ENCODE data around the gene ACAP2.
"Not testable (repeated sequence)": the region's sequence is repeated elsewhere in the genome, so short reads cannot be mapped to it uniquely, and the experiment has no call there.

ACAP2 gene

GRCh38 chr3:195441992-195442572 is 738 bp downstream of the ACAP2 start:
- DNase-seq = peak; percentile 57

DNA sequence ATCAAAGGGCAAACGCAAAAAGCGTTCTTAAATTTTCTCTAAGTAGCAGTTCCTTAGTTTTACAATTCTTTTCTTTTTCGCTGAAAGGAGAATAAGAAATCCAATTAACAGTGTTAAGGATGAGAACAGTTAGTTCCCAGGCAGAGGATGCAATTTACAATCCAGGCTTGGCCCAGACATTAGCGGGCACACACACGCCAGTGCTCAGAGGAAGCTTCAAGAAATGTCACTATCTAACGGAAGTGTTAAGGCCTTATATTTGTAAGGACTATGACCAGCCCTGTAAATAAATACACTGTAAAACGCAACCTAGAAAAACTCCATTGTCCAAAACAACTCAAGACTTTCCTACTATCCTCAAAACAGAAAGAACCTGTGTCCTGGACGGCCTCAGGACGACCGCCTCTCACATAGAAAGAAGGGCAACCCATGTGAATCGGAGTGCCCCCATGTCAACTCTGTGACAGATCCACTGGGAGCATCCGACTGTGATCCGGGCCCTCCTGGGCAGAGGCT is 1.3 kb downstream of the ACAP2 start:
- no peak for DNase-seq

GRCh38 chr3:195441051-195441450 is 1.8 kb downstream of the ACAP2 start:
- no peak for DNase-seq

DNA sequence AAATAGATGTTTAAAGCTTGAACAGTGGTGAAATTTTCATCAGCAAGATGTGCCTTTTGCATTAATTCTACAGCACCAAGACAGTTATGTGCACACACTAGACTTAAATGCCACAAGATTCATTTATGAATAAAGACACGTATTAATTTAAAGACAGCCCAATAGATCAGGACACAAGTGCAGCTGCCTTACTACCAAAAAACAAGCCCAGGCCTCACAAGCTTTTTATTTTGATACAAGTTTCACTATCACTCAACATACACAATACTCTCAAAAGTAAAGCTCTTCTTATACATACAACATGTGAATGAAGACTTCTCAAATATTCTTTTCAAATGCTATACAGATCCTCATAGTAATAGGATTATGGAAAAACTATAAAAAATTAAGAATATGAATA is 2.4 kb downstream of the ACAP2 start:
- DNase-seq = peak; percentile 36

DNA sequence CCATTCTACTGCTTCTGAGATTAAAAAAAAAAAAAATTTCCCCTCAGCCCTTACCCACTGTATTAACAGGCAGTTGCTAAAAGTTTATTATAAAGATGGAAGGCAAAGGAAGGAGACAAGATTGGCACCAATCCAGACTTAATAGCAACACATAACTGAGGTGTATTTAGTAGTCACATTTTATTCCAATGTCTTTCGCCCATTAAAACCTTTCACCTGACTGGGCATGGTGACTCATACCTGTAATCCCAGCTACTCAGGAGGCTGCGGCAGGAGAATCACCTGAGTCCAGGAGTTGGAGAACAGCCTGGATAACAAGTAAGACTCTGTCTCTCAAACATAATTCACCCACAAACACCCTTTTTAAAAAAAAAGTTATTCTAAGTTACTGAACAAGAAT is 4.4 kb downstream of the ACAP2 start:
- DNase-seq = no peak

- DNase-seq = no peak
Measured at GRCh38 chr3:195425849-195426248, 17.0 kb downstream of the ACAP2 start.

DNA sequence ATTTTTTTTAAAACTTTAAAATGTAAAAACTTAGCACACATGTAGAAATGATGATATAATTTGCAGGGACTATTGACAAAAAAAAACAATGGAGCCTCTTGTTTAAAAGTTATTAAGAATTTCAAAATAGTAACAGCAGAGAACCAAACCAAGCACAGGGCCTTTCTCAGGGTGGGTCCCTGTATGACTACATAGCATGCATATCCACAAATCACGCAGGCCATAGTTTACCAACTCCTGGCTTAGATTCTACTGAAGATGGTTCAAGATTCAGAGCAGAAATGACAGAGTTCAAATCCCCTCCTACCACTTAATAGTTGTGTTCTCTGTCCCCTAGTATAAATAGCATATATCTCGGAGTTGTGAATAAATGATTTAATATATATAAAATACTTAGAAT is 19.0 kb downstream of the ACAP2 start:
- DNase-seq = no peak

DNA sequence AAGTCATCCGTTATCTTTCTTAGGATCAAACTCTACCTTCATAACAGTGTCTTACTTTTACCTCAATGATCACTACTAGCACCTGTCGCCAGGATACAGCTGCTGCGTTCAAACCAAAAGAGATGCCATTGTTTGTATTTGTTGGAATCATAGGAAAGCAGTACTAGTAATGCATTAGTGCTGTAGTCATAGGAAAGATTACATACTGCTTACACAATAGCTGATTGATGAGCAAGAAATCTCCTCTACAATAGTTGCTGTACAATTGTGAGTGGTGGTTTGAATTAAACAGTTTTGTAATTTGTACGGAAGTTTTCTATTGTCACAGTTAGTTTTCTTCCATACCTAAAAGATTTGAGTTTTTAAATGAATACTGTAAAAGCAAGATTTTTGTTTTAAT is 21.4 kb downstream of the ACAP2 start:
- DNase-seq = no peak

DNA sequence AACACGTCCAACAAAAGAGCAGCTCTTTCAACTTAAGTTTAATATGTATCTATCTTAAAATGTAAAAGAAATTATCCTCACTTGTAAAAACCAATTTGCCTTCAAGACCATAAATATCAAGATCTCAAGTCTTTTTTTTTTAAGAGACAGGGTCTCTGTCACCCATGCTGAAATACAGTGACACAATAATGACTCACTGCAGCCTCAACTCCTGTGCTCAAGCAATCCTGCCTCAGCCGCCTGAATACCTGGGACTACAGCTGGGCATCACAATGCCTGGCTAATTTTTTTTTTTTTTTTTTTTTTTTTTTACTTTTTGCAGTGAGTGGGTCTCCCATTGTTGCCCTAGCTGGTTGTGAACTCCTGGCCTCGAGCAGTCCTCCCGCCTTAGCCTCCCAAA is 26.0 kb downstream of the ACAP2 start:
- no peak for DNase-seq

- no peak for DNase-seq
Measured at GRCh38 chr3:195411836-195412235, 31.0 kb downstream of the ACAP2 start.

DNA sequence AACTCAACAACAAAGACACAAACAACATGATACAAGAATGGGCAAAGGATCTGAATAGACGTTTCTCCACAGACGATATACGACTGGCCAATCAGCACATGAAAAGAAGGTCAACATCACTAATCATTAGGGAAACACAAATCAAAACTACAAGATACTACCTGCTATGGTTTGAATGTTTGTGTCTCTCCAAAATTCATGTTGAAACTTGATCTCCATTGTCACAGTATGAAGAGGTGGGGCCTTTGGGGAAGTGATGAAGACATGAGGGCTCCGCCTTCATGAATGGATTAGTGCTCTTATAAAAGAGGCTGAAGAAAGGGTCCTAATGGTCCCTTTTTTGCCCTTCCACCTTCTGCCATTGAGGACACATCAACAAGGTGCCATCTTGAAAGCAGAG is 32.3 kb downstream of the ACAP2 start:
- no peak for DNase-seq

DNA sequence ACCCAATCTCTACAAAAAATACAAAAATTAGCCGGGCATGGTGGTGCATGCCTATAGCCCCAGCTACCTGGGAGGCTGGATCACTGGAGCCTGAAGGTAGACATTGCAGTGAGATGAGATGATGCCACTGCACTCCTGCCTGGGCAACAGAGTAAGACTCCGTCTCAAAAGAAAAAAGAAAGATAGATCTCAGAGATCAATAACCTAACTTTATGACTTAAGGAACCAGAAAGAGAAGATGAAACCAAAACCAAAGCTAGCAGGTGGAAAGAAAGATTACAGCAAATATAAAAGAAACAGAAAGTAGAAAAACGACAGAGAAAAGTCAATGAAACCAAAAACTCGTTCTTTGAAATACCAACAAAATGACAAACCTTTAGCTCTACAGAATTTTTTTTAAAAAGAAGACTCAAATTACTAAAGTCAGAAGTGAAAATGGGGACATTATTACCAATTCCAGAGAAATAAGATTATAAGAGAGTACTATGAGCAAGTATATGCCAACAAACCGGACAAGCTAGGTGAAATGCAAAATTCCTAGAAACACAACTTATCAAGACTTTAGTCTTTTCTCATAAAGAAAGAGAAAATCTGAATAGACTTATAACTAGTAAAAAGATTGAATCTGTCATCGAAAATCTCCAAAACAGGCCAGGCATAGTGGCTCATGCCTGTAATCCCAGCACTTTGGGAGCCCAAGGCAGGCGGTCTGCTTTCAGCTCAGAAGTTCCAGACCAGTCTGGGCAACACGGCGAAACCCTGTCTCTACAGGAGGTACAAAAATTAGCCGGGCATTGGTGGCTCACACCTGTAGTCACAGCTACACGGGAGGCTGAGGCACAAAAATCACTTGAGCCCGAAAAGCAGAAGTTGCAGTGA is 35.0 kb downstream of the ACAP2 start:
- peak; percentile 53 for DNase-seq

- DNase-seq = no peak
Measured at GRCh38 chr3:195405651-195406050, 37.2 kb downstream of the ACAP2 start.

GRCh38 chr3:195403841-195404408 is 38.9 kb downstream of the ACAP2 start:
- DNase-seq = no peak

GRCh38 chr3:195403244-195403643 is 39.6 kb downstream of the ACAP2 start:
- no peak for DNase-seq

GRCh38 chr3:195401943-195402342 is 40.9 kb downstream of the ACAP2 start:
- no peak for DNase-seq

DNA sequence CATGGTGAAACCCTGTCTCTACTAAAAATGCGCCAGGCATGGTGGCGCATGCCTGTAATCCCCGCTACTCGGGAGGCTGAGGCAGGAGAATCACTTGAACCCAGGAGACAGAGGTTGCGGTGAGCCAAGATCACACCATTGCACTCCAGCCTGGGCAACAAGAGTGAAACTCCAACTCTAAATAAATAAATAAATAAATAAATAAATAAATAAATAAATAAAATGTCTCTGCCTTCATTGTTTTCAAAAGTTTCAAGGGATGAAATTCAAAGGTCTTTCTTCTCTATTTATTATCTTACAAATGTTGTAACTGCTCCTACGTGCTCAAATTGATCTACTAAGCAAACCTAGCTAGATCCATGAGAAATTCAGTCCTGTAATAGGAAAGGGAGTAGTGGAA is 44.4 kb downstream of the ACAP2 start:
- not testable (repeated sequence) for DNase-seq

DNA sequence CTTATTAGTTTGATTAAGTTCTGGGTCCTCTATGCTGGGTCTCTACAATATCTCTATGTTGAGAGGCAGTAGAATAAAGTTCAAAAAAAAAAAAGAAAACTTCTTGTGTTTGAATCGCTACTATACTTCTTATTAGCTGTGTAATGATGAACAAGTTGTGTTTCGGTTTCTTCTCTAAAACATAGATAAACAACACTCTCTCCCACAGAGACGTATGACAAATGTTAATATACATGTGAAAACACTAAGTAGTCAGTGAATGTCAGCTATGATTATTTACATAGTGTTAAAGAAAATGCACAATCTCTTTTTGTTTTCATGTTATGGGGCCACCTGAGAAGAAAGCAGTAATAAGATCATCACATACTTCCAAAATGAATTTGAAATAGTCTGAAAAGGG is 45.3 kb downstream of the ACAP2 start:
- no peak for DNase-seq

DNA sequence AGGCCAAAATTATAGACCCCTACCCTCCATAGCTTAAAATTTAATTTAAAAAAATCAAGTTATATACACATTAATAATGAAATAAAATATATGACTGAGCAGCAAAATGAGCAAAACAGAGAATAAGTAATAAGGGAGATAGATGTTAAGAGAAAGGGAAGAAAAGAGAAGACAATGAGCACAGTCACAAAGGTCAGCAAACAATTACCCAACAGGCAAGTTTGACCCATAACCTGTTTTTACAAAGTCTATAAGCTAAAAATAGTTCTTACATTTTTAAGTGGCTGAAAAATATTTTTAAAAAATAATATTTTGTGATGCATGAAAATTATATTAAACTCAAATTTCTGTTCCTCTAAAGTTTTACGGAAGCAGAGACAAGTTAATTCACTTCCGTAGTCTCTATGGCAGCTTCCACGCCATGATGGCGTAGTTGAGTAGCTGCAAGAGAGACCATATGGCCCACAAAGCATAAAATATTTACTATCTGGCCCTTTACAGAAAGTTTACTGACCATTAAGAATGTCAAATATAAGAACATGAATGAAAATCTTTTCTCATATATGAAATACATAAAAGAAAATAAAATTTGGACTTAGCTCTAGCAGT is 47.5 kb downstream of the ACAP2 start:
- no peak for DNase-seq

GRCh38 chr3:195394700-195395099 is 48.1 kb downstream of the ACAP2 start:
- DNase-seq = no peak

DNA sequence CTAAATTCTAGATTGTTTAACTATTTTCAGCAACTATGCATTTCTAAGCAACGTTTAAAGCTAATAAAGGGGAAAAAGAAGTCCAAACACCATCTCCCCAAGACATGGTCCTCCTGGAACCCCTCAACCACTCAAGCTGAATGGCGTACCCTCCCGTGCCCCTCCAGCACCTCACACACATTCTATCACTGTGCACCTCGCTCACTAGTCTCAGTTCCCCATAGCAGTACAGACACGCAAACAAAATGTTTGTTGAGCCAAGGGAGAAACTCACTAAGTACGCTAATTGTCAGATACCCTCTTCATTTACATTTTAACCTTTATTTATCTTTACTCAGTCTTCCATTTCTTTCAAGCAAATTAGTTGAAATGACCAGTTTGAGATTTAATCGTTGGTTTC is 48.8 kb downstream of the ACAP2 start:
- no peak for DNase-seq

DNA sequence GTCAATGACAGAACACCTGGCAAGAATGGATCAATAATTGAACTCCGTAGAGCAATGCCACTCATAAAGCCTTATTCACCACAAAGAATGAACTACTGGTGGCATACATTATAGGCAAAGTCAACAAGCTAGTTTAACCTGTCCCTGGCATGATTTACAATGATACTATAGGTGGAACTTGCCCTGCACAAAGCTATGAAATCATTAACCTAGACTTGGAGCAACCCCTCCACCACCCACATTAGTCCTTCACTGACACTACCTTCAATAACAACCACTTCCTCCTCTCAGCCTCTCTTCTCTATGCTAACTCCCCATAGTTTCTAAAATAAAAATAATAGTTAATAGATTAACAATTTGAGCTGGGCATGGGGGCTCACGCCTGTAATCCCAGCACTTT is 54.4 kb downstream of the ACAP2 start:
- no peak for DNase-seq

GRCh38 chr3:195386739-195387138 is 56.1 kb downstream of the ACAP2 start:
- DNase-seq = no peak

DNA sequence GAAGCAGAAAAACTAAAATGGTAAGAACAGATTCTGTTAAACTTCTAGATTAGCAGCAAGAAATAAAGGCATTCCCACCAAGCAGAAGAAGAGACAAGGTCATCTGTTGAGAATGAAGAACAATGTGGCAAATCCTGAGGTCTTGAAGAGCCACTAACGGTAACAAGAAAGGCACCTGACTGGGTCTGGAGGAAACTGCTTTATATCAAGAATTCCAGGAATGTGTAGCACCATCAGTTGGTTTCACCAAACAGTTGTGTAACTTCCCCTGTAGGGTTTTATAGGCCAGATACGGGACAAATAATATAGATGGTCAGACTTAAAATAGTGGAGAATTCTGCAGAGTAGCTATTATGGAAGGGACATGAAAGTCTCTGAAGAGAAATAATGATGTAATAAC is 57.3 kb downstream of the ACAP2 start:
- no peak for DNase-seq

Data from activated CD4-positive, alpha-beta T cell treated with anti-CD3 and anti-CD28 coated beads, Interleukin-2, amount 50 U/mL, for 16 hours (primary cell).